Chondrocyte (in vitro differentiated cells): Measurements from ENCODE around the gene NRXN3. TPM values are rescaled to one million over a fixed set of nuclear protein-coding genes. Genes with fewer than 3 reads are reported as not detected.

Source experiments
- DNase-seq: peaks from one replicate; pipeline ENCODE4 v3.0.0; 2021; ENCODE audit warnings: mixed read lengths, low spot score
- H3K27ac Mint-ChIP-seq: one replicate; pipeline ENCODE4 v1.8.0; 2021; ENCODE audit warnings: mild to moderate bottlenecking, moderate library complexity, mixed read lengths; ENCODE audit not compliant: unreplicated experiment
- H3K27me3 Mint-ChIP-seq: 2 replicates; pipeline ENCODE4 v1.8.0; 2021; ENCODE audit warnings: low read depth, mixed read lengths
- H3K36me3 Mint-ChIP-seq: 2 replicates; pipeline ENCODE4 v1.8.0; 2021; ENCODE audit warnings: low read depth, mixed read lengths
- H3K4me1 Mint-ChIP-seq: 2 replicates; pipeline ENCODE4 v1.8.0; 2021; ENCODE audit warnings: low read depth, mild to moderate bottlenecking, mixed read lengths
- H3K4me3 Mint-ChIP-seq: one replicate; pipeline ENCODE4 v1.8.0; 2021; ENCODE audit warnings: mild to moderate bottlenecking, moderate library complexity, mixed read lengths; ENCODE audit not compliant: unreplicated experiment
- H3K9me3 Mint-ChIP-seq: 2 replicates; pipeline ENCODE4 v1.8.0; 2021; ENCODE audit warnings: low read depth, mixed read lengths
- total RNA-seq: library from RNA; stranded (reverse); gene quantifications from 3 replicates; pipeline ENCODE4 v1.2.1, GENCODE V29; 2021
- TF ChIP-seq, protein P1 (sequence below): fragments of 200-600 bp; sonication (generic); IDR thresholded peaks from 2 replicates; pipeline ENCODE4 v1.5.0; 2021; ENCODE audit warnings: antibody characterized with exemption, mild to moderate bottlenecking, moderate library complexity

Gene NRXN3
- total RNA-seq, 1 donor from 2014 or later = 7.9 TPM

- Mint-ChIP-seq H3K27ac (no peak overlapping the region), H3K4me1 (no peaks in the 10 kb centered on the region), H3K4me3 (no peak overlapping the region), H3K27me3 (no peaks in the 10 kb centered on the region), H3K9me3 (no peaks in the 10 kb centered on the region), H3K36me3 (no peaks in the 10 kb centered on the region)
- DNase-seq = no peak
- TF ChIP-seq, protein P1, sequence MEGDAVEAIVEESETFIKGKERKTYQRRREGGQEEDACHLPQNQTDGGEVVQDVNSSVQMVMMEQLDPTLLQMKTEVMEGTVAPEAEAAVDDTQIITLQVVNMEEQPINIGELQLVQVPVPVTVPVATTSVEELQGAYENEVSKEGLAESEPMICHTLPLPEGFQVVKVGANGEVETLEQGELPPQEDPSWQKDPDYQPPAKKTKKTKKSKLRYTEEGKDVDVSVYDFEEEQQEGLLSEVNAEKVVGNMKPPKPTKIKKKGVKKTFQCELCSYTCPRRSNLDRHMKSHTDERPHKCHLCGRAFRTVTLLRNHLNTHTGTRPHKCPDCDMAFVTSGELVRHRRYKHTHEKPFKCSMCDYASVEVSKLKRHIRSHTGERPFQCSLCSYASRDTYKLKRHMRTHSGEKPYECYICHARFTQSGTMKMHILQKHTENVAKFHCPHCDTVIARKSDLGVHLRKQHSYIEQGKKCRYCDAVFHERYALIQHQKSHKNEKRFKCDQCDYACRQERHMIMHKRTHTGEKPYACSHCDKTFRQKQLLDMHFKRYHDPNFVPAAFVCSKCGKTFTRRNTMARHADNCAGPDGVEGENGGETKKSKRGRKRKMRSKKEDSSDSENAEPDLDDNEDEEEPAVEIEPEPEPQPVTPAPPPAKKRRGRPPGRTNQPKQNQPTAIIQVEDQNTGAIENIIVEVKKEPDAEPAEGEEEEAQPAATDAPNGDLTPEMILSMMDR = no peak
These were observed 235.1 kb downstream of the NRXN3 start for GRCh38 chr14:78405079-78405856.

GRCh38 chr14:78412475-78412874 lies 242.3 kb downstream of the NRXN3 start:
- Mint-ChIP-seq H3K27ac (no peak overlapping the region), H3K27me3 (no peaks in the 10 kb centered on the region), H3K4me3 (no peak overlapping the region), H3K36me3 (no peaks in the 10 kb centered on the region), H3K9me3 (peaks cover 5% of the 10 kb centered on the region), H3K4me1 (no peaks in the 10 kb centered on the region)
- no peak for DNase-seq
- TF ChIP-seq, protein P1 = no peak

DNA sequence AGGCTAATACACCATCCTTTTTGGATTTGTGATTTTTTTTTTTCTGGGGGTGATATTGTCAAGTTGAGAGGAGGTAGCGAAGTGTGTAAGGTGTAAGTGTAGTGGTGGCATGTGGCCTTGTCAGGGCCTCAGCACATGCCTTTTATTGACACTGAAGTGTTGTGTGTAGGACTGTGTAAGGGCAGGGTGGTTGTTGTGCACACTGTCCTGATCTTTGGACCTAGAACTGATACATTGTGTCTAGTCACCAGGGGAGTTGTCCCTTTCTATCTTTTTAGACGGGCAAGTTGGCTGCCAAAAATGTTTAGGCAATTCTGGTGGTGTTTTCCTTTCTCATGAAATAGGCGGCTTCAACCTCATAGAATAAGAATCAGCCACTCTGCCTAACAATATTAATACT lies 244.0 kb downstream of the NRXN3 start:
- Mint-ChIP-seq H3K36me3 (no peaks in the 10 kb centered on the region), H3K4me3 (no peak overlapping the region), H3K4me1 (no peaks in the 10 kb centered on the region), H3K27ac (no peak overlapping the region), H3K9me3 (peaks cover 5% of the 10 kb centered on the region), H3K27me3 (no peaks in the 10 kb centered on the region)
- no peak for DNase-seq
- TF ChIP-seq, protein P1 = no peak

- DNase-seq = no peak
- H3K27me3 Mint-ChIP-seq = no peaks in the 10 kb centered on the region
- no peak overlapping the region for H3K4me3 Mint-ChIP-seq
- TF ChIP-seq, protein P1 = no peak
- no peaks in the 10 kb centered on the region for H3K36me3 Mint-ChIP-seq
- H3K27ac Mint-ChIP-seq = no peak overlapping the region
- peaks cover 5% of the 10 kb centered on the region for H3K9me3 Mint-ChIP-seq
- H3K4me1 Mint-ChIP-seq = no peaks in the 10 kb centered on the region
These were observed 247.4 kb downstream of the NRXN3 start for GRCh38 chr14:78417532-78417931.

DNA sequence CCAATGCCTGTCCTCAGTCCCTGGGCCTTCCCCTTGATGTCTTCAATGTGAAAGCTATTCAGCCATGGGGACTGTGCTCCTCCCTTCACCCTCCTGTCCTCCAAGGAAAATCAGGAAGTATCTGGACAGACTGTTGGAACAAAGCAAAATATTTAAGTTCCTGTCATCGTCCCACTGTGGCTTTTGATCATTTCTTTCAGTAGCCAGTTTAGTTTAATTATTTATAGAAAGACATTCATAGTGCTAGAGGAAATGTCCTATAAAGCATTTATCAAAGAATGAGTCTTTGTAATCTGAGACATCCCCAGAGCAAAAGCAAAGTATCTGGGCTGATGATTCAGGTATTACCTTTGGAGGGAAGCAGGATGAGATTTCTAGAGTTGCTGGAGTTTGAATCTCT lies 254.1 kb downstream of the NRXN3 start:
- Mint-ChIP-seq H3K36me3 (no peaks in the 10 kb centered on the region), H3K9me3 (no peaks in the 10 kb centered on the region), H3K4me1 (no peaks in the 10 kb centered on the region), H3K27me3 (no peaks in the 10 kb centered on the region), H3K4me3 (no peak overlapping the region), H3K27ac (no peak overlapping the region)
- TF ChIP-seq, protein P1 = no peak
- DNase-seq = no peak
